Measurements from ENCODE around the gene CNST.
"Not testable (repeated sequence)": the region's sequence is repeated elsewhere in the genome, so short reads cannot be mapped to it uniquely, and the experiment has no call there.

CNST gene

GRCh38 chr1:246631426-246631825 lies 65.2 kb downstream of the CNST start:
- Histone ChIP-seq H3K9me3 (ENCODE audit: insufficient read depth, low read length) (no peaks in the 10 kb centered on the region), H3K9me2 (replicated peaks; ENCODE audit: insufficient read depth, low read length) (no peaks in the 10 kb centered on the region), H2AFZ (ENCODE audit: low read depth, low read length, severe bottlenecking) (no peak overlapping the region), H3K36me3 (ENCODE audit: low read length) (peaks cover 8% of the 10 kb centered on the region), H3K79me2 (ENCODE audit: insufficient read depth, low read length) (no peaks in the 10 kb centered on the region), H3K27me3 (ENCODE audit: low read length) (no peaks in the 10 kb centered on the region), H3K4me2 (ENCODE audit: low read depth, low read length, poor library complexity, severe bottlenecking) (no peak overlapping the region), H3K9ac (ENCODE audit: low read length) (no peak overlapping the region), H3K4me3 (ENCODE audit: insufficient read depth, low read length, poor library complexity, severe bottlenecking) (no peak overlapping the region), H3K27ac (ENCODE audit: low read depth, low read length) (no peak overlapping the region), H3F3A (ENCODE audit: insufficient read depth) (peaks cover 5% of the 10 kb centered on the region; the same call in 1 of the 2 replicates), H4K20me1 (ENCODE audit: low read depth, low read length) (no peaks in the 10 kb centered on the region)
- TF ChIP-seq CTCF (IDR thresholded peaks at IDR 0.05; ENCODE audit: insufficient read depth, low read length, poor library complexity, severe bottlenecking), result no peak

- Histone ChIP-seq H3K27ac (ENCODE audit: low read depth, low read length) (no peak overlapping the region), H3K9ac (ENCODE audit: low read length) (no peak overlapping the region), H3K79me2 (ENCODE audit: insufficient read depth, low read length) (no peaks in the 10 kb centered on the region), H3K4me2 (ENCODE audit: low read depth, low read length, poor library complexity, severe bottlenecking) (no peak overlapping the region), H2AFZ (ENCODE audit: low read depth, low read length, severe bottlenecking) (no peak overlapping the region), H3K4me3 (ENCODE audit: insufficient read depth, low read length, poor library complexity, severe bottlenecking) (no peak overlapping the region), H3K27me3 (ENCODE audit: low read length) (no peaks in the 10 kb centered on the region), H4K20me1 (ENCODE audit: low read depth, low read length) (no peaks in the 10 kb centered on the region), H3F3A (ENCODE audit: insufficient read depth) (peaks cover 5% of the 10 kb centered on the region; the same call in 1 of the 2 replicates), H3K9me2 (replicated peaks; ENCODE audit: insufficient read depth, low read length) (no peaks in the 10 kb centered on the region), H3K36me3 (ENCODE audit: low read length) (peaks cover 8% of the 10 kb centered on the region), H3K9me3 (ENCODE audit: insufficient read depth, low read length) (no peaks in the 10 kb centered on the region)
- TF ChIP-seq EZH2phosphoT487 (conservative IDR thresholded peaks at IDR 0.05; ENCODE audit: low read length), result no peak
- no peak for TF ChIP-seq CTCF (IDR thresholded peaks at IDR 0.05; ENCODE audit: insufficient read depth, low read length, poor library complexity, severe bottlenecking)
These were observed 66.3 kb downstream of the CNST start for GRCh38 chr1:246632281-246633168.

- not testable (repeated sequence) for H3K4me2 ChIP-seq (ENCODE audit: low read depth, low read length, poor library complexity, severe bottlenecking); H4K20me1 ChIP-seq (ENCODE audit: low read depth, low read length); H3F3A ChIP-seq (ENCODE audit: insufficient read depth); H3K9me2 ChIP-seq (replicated peaks; ENCODE audit: insufficient read depth, low read length); H3K27me3 ChIP-seq (ENCODE audit: low read length); H3K9me3 ChIP-seq (ENCODE audit: insufficient read depth, low read length); H3K9ac ChIP-seq (ENCODE audit: low read length); H3K36me3 ChIP-seq (ENCODE audit: low read length); H2AFZ ChIP-seq (ENCODE audit: low read depth, low read length, severe bottlenecking); H3K27ac ChIP-seq (ENCODE audit: low read depth, low read length); H3K4me3 ChIP-seq (ENCODE audit: insufficient read depth, low read length, poor library complexity, severe bottlenecking); H3K79me2 ChIP-seq (ENCODE audit: insufficient read depth, low read length)
These were observed 68.4 kb downstream of the CNST start for GRCh38 chr1:246634659-246635058.

- Histone ChIP-seq H3K27ac (ENCODE audit: low read depth, low read length) (no peak overlapping the region), H4K20me1 (ENCODE audit: low read depth, low read length) (no peaks in the 10 kb centered on the region), H3K9ac (ENCODE audit: low read length) (no peak overlapping the region), H3K9me3 (ENCODE audit: insufficient read depth, low read length) (no peaks in the 10 kb centered on the region), H2AFZ (ENCODE audit: low read depth, low read length, severe bottlenecking) (no peak overlapping the region), H3K4me3 (ENCODE audit: insufficient read depth, low read length, poor library complexity, severe bottlenecking) (no peak overlapping the region), H3K4me2 (ENCODE audit: low read depth, low read length, poor library complexity, severe bottlenecking) (no peak overlapping the region), H3F3A (ENCODE audit: insufficient read depth) (peaks cover 9% of the 10 kb centered on the region), H3K9me2 (replicated peaks; ENCODE audit: insufficient read depth, low read length) (no peaks in the 10 kb centered on the region), H3K36me3 (ENCODE audit: low read length) (peaks cover 14% of the 10 kb centered on the region), H3K79me2 (ENCODE audit: insufficient read depth, low read length) (no peaks in the 10 kb centered on the region), H3K27me3 (ENCODE audit: low read length) (no peaks in the 10 kb centered on the region)
- no peak for TF ChIP-seq CTCF (IDR thresholded peaks at IDR 0.05; ENCODE audit: insufficient read depth, low read length, poor library complexity, severe bottlenecking)
- TF ChIP-seq EZH2phosphoT487 (conservative IDR thresholded peaks at IDR 0.05; ENCODE audit: low read length), result no peak
These were observed 72.8 kb downstream of the CNST start for GRCh38 chr1:246638941-246639655.

Measured in SU-DHL-6 (cell line).